ENCODE measurements around the gene ABHD2. TPM values are rescaled to one million over a fixed set of nuclear protein-coding genes. Genes with fewer than 3 reads are reported as not detected.

ABHD2 gene
- total and polyA plus RNA-seq, 9 of the 15 experiments (the other 6 are each of a cell fraction or from before 2014, with no cell fraction given) = 16.9 to 99.8 (median 47.5) TPM

DNA sequence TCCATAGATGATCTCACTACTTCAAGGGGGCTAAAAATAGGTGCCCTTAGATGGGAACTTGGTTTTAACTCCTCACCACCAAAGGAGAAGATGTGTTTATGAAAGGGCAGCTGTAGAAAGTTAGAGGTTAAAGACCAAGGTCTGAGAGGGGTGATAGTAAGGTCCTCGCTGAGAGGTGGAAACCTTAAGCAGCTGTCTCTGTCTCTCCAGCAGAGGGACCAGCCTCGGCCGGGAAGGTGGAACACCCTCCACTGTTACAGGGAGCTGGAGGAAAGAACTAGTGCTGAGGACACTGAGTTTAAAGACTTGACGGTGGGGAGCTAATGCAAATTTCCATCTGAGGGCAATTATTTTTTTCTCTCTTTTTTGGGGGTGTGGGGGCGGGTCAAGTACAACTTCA, 142.0 kb downstream of the ABHD2 start:
- intact Hi-C loops (cut with micrococcal nuclease) = no loop called here

More for the DNA sequence above, 142.0 kb downstream of the ABHD2 start:
- Histone ChIP-seq H3K4me1 (replicated peaks in 1 of 2; ENCODE audit: control insufficient read depth in 2 of 2, insufficient read depth in 2 of 2, low read length in 2 of 2) (peaks cover 12 to 20% of the 10 kb centered on the region in 2 experiments; a peak in 4 of 5 replicates), H3K4me3 (no peak overlapping the region), H3K9ac (ENCODE audit: insufficient read depth in 1 of 2, low read depth in 2 of 2, low read length in 2 of 2) (no peak overlapping the region), H3K4me2 (ENCODE audit: insufficient read depth, low read length) (no peak overlapping the region), H3K36me3 (ENCODE audit: control insufficient read depth, insufficient read depth, low read length) (no peaks in the 10 kb centered on the region), H4K20me1 (replicated peaks; ENCODE audit: control insufficient read depth, insufficient read depth, low read length) (no peaks in the 10 kb centered on the region), H3K27ac (ENCODE audit: extremely low read depth, low read depth, low read length) (no peak overlapping the region), H3K27me3 (ENCODE audit: control insufficient read depth in 2 of 2, insufficient read depth in 2 of 2, low read length in 2 of 2) (no peaks in the 10 kb centered on the region), H3K9me3 (replicated peaks; ENCODE audit: control insufficient read depth, insufficient read depth, low read depth, low read length) (no peaks in the 10 kb centered on the region), H2AFZ (ENCODE audit: low read depth, low read length) (peak overlapping the region; percentile 64), H3K9me1 (ENCODE audit: control insufficient read depth, insufficient read depth, low read length) (no peaks in the 10 kb centered on the region), H3K79me2 (ENCODE audit: control insufficient read depth, insufficient read depth, low read length) (no peaks in the 10 kb centered on the region)
- no TSS peak for BruUV-seq (replicated peaks)
- ChIA-PET POLR2A (interaction anchor here (0.7 to 2.0 kb wide), 3 partner anchors 12 to 14 kb away, joined by 3 to 12 read pairs (median 3); partner anchors contain the start of gene FANCI), CTCF (ENCODE audit: low intra/inter-chr PET ratio) (no interaction called here)
- DNase-seq (ENCODE audit: extremely low read depth in 1 of 4, low spot score in 3 of 4) = peak in 3 of 4 experiments; percentile 40 to 62 (median 59)
- WGBS (ENCODE audit: insufficient coverage, low coverage, missing lambda C conversion rate) = 5% methylated on average over 5 of the region's 5 CpGs
- in situ Hi-C loops (cut with MboI) = no loop called here
- TF ChIP-seq ZNF347 (CRISPR knock-in tag; IDR thresholded peaks at IDR 0.05; ENCODE audit: low read depth) (no peak), CBFA2T3 (IDR thresholded peaks at IDR 0.05) (0 out of 2 replicates have a peak, but pooled peaks have one; percentile 6), HEY1 (CRISPR knock-in tag; IDR thresholded peaks at IDR 0.05; ENCODE audit: borderline replicate concordance) (no peak), SIN3A (IDR thresholded peaks at IDR 0.05; ENCODE audit: borderline replicate concordance in 2 of 2, control insufficient read depth in 1 of 2, low read depth in 2 of 2, low read length in 2 of 2) (no peak), ESRRB (CRISPR knock-in tag; IDR thresholded peaks at IDR 0.05; ENCODE audit: borderline replicate concordance) (no peak), HLTF (IDR thresholded peaks at IDR 0.05) (no peak)
- TF ChIP-seq, protein P1, sequence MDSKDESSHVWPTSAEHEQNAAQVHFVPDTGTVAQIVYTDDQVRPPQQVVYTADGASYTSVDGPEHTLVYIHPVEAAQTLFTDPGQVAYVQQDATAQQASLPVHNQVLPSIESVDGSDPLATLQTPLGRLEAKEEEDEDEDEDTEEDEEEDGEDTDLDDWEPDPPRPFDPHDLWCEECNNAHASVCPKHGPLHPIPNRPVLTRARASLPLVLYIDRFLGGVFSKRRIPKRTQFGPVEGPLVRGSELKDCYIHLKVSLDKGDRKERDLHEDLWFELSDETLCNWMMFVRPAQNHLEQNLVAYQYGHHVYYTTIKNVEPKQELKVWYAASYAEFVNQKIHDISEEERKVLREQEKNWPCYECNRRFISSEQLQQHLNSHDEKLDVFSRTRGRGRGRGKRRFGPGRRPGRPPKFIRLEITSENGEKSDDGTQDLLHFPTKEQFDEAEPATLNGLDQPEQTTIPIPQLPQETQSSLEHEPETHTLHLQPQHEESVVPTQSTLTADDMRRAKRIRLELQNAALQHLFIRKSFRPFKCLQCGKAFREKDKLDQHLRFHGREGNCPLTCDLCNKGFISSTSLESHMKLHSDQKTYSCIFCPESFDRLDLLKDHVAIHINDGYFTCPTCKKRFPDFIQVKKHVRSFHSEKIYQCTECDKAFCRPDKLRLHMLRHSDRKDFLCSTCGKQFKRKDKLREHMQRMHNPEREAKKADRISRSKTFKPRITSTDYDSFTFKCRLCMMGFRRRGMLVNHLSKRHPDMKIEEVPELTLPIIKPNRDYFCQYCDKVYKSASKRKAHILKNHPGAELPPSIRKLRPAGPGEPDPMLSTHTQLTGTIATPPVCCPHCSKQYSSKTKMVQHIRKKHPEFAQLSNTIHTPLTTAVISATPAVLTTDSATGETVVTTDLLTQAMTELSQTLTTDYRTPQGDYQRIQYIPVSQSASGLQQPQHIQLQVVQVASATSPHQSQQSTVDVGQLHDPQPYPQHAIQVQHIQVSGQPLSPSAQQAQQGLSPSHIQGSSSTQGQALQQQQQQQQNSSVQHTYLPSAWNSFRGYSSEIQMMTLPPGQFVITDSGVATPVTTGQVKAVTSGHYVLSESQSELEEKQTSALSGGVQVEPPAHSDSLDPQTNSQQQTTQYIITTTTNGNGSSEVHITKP (IDR thresholded peaks at IDR 0.05; ENCODE audit: partially characterized antibody) = peak; percentile 36
- TF ChIP-seq, protein P2, sequence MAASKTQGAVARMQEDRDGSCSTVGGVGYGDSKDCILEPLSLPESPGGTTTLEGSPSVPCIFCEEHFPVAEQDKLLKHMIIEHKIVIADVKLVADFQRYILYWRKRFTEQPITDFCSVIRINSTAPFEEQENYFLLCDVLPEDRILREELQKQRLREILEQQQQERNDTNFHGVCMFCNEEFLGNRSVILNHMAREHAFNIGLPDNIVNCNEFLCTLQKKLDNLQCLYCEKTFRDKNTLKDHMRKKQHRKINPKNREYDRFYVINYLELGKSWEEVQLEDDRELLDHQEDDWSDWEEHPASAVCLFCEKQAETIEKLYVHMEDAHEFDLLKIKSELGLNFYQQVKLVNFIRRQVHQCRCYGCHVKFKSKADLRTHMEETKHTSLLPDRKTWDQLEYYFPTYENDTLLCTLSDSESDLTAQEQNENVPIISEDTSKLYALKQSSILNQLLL (CRISPR knock-in tag; IDR thresholded peaks at IDR 0.05; ENCODE audit: borderline replicate concordance) = no peak
- TF ChIP-seq, protein P3, sequence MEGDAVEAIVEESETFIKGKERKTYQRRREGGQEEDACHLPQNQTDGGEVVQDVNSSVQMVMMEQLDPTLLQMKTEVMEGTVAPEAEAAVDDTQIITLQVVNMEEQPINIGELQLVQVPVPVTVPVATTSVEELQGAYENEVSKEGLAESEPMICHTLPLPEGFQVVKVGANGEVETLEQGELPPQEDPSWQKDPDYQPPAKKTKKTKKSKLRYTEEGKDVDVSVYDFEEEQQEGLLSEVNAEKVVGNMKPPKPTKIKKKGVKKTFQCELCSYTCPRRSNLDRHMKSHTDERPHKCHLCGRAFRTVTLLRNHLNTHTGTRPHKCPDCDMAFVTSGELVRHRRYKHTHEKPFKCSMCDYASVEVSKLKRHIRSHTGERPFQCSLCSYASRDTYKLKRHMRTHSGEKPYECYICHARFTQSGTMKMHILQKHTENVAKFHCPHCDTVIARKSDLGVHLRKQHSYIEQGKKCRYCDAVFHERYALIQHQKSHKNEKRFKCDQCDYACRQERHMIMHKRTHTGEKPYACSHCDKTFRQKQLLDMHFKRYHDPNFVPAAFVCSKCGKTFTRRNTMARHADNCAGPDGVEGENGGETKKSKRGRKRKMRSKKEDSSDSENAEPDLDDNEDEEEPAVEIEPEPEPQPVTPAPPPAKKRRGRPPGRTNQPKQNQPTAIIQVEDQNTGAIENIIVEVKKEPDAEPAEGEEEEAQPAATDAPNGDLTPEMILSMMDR (IDR thresholded peaks at IDR 0.05 in 2 of 3, conservative IDR thresholded peaks at IDR 0.05 in 1 of 3; ENCODE audit: insufficient read depth in 2 of 3, low read depth in 1 of 3, low read length in 3 of 3) = peak; percentile 32 to 51 (median 46); a peak in 4 of 6 replicates
- FAIRE-seq = peak; percentile 65
- peak; percentile 86 for ATAC-seq
